HG03045 (cell line): ENCODE data around the gene SYK.
"Not testable (repeated sequence)": the region's sequence is repeated elsewhere in the genome, so short reads cannot be mapped to it uniquely, and the experiment has no call there.

Experiments used
- ATAC-seq: cut with Tn5 transposase; IDR thresholded peaks from one replicate; pipeline ENCODE4 v1.9.1; 2021; ENCODE audit warnings: mild to moderate bottlenecking, moderate library complexity; ENCODE audit not compliant: unreplicated experiment

The SYK gene

GRCh38 chr9:90872835-90873294 is 71.2 kb downstream of the SYK start:
- no peak for ATAC-seq

DNA sequence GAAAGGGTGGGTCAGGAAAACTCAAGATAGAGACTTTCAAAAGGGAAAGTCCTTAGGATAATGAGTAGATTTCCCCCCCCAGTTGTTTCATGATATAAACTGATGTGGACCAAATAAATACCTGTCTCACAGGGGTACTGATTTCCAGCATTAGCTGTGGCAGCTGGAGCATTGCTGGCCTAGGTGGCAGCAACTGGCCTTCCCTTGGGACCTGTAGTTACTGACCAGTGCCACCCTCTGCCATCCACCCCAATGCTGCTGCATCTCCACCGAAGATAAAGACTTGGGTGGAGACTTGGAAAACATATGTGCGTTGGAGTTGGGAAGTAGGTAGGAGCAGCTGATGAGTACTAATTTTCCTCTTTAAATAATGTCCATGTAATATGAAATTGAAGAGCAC is 71.8 kb downstream of the SYK start:
- ATAC-seq, result no peak

- no peak for ATAC-seq
These were observed 72.6 kb downstream of the SYK start for GRCh38 chr9:90874194-90874593.

DNA sequence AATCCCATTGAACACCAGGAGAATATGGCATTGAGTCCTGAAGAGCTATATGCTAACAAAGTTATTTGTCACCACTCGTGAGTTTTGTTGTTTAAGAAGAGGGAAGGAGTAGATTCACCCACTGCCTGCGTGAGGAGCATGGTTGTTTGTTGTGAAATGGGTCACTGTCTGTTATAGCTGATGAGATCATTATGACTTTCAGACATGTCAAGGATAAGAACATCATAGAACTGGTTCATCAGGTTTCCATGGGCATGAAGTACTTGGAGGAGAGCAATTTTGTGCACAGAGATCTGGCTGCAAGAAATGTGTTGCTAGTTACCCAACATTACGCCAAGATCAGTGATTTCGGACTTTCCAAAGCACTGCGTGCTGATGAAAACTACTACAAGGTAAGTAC is 76.9 kb downstream of the SYK start:
- ATAC-seq, result no peak

GRCh38 chr9:90880066-90880465 is 78.4 kb downstream of the SYK start:
- no peak for ATAC-seq

- no peak for ATAC-seq
These were observed 79.0 kb downstream of the SYK start for GRCh38 chr9:90880669-90881068.

DNA sequence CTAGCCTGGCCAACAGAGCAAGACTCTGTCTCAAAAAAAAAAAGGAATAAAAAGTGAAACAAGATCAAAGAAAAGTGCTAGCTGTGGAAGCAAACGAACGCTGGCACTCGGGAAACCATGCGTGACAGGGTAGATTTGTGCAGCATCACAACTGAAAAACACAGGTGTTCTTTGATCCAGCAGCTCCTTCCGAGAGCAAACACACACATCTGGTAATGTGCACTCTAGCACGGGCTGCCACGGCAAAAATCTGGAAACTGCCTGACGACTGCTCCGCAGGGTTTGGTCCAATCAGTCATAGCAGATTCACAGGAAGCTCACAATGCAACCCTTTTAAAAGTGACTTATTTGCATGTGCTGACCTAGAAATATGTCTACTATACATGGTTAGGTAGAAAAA is 80.0 kb downstream of the SYK start:
- peak; percentile 78 for ATAC-seq

DNA sequence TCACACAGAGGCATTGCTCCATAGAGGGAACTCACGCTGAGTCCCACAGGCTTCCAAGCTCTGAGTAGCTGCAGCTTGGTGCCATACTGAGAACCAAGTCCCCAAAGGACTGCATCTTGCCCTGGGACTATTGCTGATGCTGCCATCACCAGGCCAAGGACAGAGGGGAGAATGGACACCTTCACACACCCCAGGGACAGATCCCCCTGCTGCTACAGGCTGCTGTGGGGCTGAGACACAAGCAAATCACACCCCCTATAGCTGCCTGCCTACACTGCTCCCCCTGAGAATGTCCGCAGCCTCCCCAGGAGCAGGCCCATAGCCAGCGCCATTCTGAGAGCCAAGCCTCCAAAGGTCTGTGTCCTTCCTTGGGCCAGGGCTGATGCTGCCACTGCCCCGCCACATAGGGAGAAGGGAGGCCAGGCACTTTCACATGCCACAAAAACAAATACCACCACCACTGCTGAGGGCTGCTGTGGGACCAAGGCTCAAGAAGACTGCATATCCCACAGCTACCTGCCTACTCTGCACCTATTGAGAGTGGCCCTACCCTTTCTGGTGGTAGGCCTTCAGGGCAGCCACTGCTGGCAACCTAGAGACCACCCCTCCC is 81.5 kb downstream of the SYK start:
- no peak for ATAC-seq

DNA sequence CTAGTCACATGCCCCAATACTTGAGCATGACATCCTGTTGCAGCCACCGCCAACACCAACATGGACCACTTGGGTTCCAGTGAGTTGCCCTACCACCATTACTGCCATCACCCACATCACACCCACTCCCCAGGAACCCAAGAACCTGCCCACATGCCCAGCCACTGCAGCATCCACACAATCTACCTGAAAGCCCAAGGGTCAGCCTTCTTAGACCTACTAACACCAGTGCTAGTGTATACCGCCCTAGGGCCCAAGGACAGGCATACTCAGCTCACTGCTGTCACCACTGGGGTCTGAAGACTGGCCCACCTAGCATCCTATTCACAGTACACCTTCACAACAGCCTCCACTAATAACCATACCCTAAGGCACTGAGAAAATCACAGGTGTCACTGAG is 82.0 kb downstream of the SYK start:
- no peak for ATAC-seq

DNA sequence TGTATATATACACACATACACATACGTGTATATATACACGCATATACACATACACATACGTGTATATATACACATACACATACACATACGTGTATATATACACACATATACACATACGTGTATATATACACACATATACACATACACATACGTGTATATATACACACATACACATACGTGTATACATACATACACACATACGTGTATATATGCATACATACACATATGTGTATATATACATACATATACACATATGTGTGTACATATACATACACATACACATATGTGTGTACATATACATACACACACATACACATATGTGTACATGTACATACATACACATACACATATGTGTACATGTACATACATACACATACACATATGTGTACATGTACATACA is 82.6 kb downstream of the SYK start:
- ATAC-seq, result no peak

DNA sequence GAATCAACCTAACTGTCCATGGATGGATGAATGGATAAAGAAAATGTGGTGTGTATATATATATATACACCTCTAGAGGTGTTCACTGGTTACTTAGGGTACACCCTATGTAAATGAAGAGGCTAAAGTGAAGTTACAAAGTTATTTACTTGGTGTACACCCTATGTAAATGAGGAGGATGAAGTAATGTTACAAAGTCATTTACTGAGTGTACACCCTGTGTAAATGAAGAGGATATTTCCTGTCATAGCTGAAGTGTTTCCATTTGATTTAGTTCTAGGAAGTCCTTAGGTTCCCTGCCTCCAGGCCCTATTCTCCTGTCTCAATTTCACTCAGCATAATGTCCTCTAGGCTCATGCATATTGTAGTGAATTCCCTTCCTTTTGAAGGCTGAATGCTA is 85.2 kb downstream of the SYK start:
- ATAC-seq, result not testable (repeated sequence)

DNA sequence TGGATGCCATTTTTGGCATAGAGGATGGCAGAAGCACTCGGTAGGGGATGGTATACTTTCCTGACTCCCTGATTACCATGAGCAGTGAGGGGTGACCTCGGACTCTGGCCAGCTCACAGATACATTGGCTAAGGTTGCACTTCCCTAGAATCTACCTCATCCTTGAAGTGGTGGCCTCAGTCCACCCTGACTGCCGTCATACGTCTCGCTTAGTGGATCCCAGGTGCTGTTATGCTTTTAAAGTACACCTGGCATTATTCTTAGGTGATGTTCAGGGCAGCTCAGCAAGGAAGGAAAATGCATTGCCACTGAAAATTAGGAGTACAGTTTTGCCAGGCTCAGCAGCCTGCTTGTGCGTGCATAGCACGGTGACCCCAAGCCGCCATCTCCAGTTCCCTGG is 87.3 kb downstream of the SYK start:
- no peak for ATAC-seq

- no peak for ATAC-seq
These were observed 88.7 kb downstream of the SYK start for GRCh38 chr9:90890146-90890810.

DNA sequence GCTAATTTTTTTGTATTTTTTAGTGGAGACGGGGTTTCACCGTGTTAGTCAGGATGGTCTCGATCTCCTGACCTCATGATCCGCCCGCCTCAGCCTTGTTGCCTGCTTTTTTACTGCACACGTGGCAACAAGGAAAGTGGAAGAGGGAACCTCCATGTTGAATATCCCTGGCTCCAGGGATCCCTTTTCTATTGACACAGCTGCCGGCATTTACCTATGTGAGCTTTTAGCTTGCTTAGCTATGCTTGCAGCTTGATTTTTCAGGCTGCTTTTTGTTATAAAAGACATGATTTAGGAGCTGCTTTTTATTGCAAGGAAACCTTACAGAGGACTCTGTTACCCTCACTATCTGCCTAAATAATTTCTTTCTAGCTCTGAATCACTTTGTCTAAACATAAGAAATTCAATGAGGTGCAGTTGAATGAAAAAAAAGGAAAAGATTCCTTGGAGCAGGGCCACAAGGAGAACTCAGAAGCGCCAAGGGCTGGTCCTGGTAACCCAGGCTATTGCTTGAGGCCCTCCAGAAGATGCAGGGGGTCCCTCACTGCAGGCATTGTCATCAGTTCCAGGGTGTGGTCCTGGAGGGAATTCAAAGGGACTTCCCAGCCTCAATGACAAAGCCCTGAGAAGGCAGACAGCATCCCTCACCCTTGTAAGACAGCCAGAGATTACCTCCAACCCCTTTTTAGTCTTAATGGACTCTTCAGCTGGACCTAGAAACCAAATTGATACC is 89.9 kb downstream of the SYK start:
- no peak for ATAC-seq

- ATAC-seq, result no peak
These were observed 91.3 kb downstream of the SYK start for GRCh38 chr9:90892918-90893317.

- no peak for ATAC-seq
These were observed 92.1 kb downstream of the SYK start for GRCh38 chr9:90893706-90894105.

- no peak for ATAC-seq
These were observed 93.5 kb downstream of the SYK start for GRCh38 chr9:90894986-90895687.

DNA sequence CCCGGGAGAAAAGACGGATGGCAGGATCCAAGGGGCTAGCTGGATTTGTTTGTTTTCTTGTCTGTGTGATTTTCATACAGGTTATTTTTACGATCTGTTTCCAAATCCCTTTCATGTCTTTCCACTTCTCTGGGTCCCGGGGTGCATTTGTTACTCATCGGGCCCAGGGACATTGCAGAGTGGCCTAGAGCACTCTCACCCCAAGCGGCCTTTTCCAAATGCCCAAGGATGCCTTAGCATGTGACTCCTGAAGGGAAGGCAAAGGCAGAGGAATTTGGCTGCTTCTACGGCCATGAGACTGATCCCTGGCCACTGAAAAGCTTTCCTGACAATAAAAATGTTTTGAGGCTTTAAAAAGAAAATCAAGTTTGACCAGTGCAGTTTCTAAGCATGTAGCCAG is 94.2 kb downstream of the SYK start:
- ATAC-seq, result no peak

- ATAC-seq, result no peak
These were observed 94.6 kb downstream of the SYK start for GRCh38 chr9:90896231-90896630.

GRCh38 chr9:90898228-90898627 is 96.6 kb downstream of the SYK start:
- ATAC-seq, result no peak

- ATAC-seq, result no peak
These were observed 97.7 kb downstream of the SYK start for GRCh38 chr9:90899287-90899686.

DNA sequence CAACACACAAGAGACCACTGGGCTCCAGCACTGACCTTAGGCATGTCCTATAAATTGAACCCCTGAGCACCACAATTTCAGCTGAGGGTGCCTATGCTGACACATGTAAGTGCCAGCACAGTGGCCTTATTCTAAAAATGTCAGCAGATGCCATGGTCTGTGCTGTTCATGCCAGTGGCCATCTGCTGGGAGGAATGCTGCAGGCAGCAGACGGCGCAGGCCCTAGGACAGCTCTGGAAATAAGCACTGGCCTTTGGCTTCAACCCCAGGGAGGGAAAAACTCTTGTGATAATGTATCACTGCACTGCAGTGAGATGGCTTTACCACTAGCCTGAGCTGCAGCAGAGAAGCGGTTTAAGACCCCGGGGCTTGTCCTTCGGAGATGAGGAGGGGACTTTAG is 98.5 kb downstream of the SYK start:
- ATAC-seq, result no peak
